GM23338 (cell line): ENCODE data around the gene USP15. TPM values are rescaled to one million over a fixed set of nuclear protein-coding genes. Genes with fewer than 3 reads are reported as not detected.

ENCODE experiments used
- ATAC-seq: fragments of 200-7000 bp; cut with Tn5 transposase; 3 replicates; pipeline ENCODE4 v1.9.1; 2020
- DNase-seq: peaks from one replicate; pipeline ENCODE4 v3.0.0-alpha.2; 2015; ENCODE audit warnings: low spot score
- H2AFZ ChIP-seq: fragments of 200-600 bp; sonication (generic); 2 replicates; pipeline ENCODE4 v1.8.0; 2016; ENCODE audit warnings: antibody characterized with exemption, mild to moderate bottlenecking, moderate library complexity
- H3F3A ChIP-seq: fragments of 200-600 bp; sonication (generic); replicated peaks from 2 replicates; pipeline ENCODE4 v1.8.0; 2017; ENCODE audit warnings: antibody characterized with exemption, mixed run types, low read depth
- H3K27ac ChIP-seq: fragments of 200-600 bp; sonication (generic); 2 replicates; pipeline ENCODE4 v1.6.1; 2016; ENCODE audit warnings: low read depth
- H3K27me3 ChIP-seq: fragments of 200-600 bp; sonication (generic); 2 replicates; pipeline ENCODE4 v1.8.0; 2016; ENCODE audit warnings: mild to moderate bottlenecking, mixed run types, moderate library complexity; ENCODE audit not compliant: insufficient read depth
- H3K36me3 ChIP-seq: fragments of 200-600 bp; sonication (generic); 2 replicates; pipeline ENCODE4 v1.8.0; 2016; ENCODE audit warnings: mild to moderate bottlenecking; ENCODE audit not compliant: insufficient read depth
- H3K4me1 ChIP-seq: fragments of 200-600 bp; sonication (generic); 2 replicates; pipeline ENCODE4 v1.8.0; 2016; ENCODE audit warnings: mild to moderate bottlenecking, moderate library complexity; ENCODE audit not compliant: insufficient read depth
- H3K4me2 ChIP-seq: fragments of 200-600 bp; sonication (generic); 2 replicates; pipeline ENCODE4 v1.7.1; 2017; ENCODE audit warnings: mixed run types
- H3K4me3 ChIP-seq: fragments of 200-600 bp; sonication (generic); 2 replicates; pipeline ENCODE4 v1.6.1; 2016; ENCODE audit warnings: mixed run types
- H3K79me2 ChIP-seq: fragments of 200-600 bp; sonication (generic); replicated peaks from 2 replicates; pipeline ENCODE4 v1.8.0; 2017; ENCODE audit warnings: mild to moderate bottlenecking; ENCODE audit not compliant: insufficient read depth
- H3K9me2 ChIP-seq: fragments of 200-600 bp; sonication (generic); 2 replicates; pipeline ENCODE4 v1.8.0; 2017; ENCODE audit not compliant: insufficient read depth
- H4K20me1 ChIP-seq: fragments of 200-600 bp; sonication (generic); replicated peaks from 2 replicates; pipeline ENCODE4 v1.8.0; 2017; ENCODE audit warnings: mild to moderate bottlenecking; ENCODE audit not compliant: insufficient read depth
- H3K27ac Mint-ChIP-seq: 2 replicates; pipeline ENCODE4 v1.8.0; 2020; ENCODE audit warnings: inconsistent platforms, mild to moderate bottlenecking, moderate library complexity, mixed read lengths
- H3K27me3 Mint-ChIP-seq: 3 replicates; pipeline ENCODE4 v1.8.0; 2022; ENCODE audit warnings: low read depth, mild to moderate bottlenecking, moderate library complexity, mixed read lengths, inconsistent platforms; ENCODE audit not compliant: insufficient read depth, poor library complexity
- H3K36me3 Mint-ChIP-seq: 3 replicates; pipeline ENCODE4 v1.8.0; 2021; ENCODE audit warnings: low read depth, mild to moderate bottlenecking, inconsistent platforms, moderate library complexity, mixed read lengths
- H3K4me1 Mint-ChIP-seq: 3 replicates; pipeline ENCODE4 v1.8.0; 2020; ENCODE audit warnings: mild to moderate bottlenecking, inconsistent platforms, mixed read lengths
- H3K4me3 Mint-ChIP-seq: 3 replicates; pipeline ENCODE4 v1.8.0; 2021; ENCODE audit warnings: moderate library complexity, mild to moderate bottlenecking, inconsistent platforms, mixed read lengths
- H3K9me3 Mint-ChIP-seq: 3 replicates; pipeline ENCODE4 v1.8.0; 2020; ENCODE audit warnings: moderate library complexity, mild to moderate bottlenecking, inconsistent platforms, mixed read lengths
- CREB1 ChIP-seq: fragments of 250-450 bp; sonication (Bioruptor Pico); IDR thresholded peaks from 2 replicates; pipeline ENCODE4 v1.5.0; 2020; ENCODE audit warnings: low read depth, mild to moderate bottlenecking, moderate library complexity
- CTCF ChIP-seq, 2 experiments: fragments of 200-600 bp in 1 of 2; sonication (generic) in 1 of 2; conservative IDR thresholded peaks; 2 replicates each; pipeline versions ENCODE4 v1.5.1 to v1.6.1; 2016 to 2017; ENCODE audit warnings: antibody characterized with exemption in 2 of 2, low read depth in 2 of 2, mild to moderate bottlenecking in 2 of 2, moderate library complexity in 1 of 2
- ETS1 ChIP-seq: IDR thresholded peaks from 2 replicates; pipeline ENCODE4 v1.6.1; 2016; ENCODE audit warnings: antibody characterized with exemption
- EZH2 ChIP-seq: fragments of 200-600 bp; sonication (generic); IDR thresholded peaks from one replicate; pipeline ENCODE4 v1.8.0; 2017; ENCODE audit warnings: antibody characterized with exemption, mild to moderate bottlenecking, low read depth; ENCODE audit not compliant: unreplicated experiment
- EZH2phosphoT487 ChIP-seq: fragments of 200-600 bp; sonication (generic); IDR thresholded peaks from one replicate; pipeline ENCODE4 v1.8.1; 2018; ENCODE audit warnings: antibody characterized with exemption; ENCODE audit not compliant: unreplicated experiment
- JUNB ChIP-seq: IDR thresholded peaks from one replicate; pipeline ENCODE4 v1.6.1; 2016; ENCODE audit warnings: antibody characterized with exemption; ENCODE audit not compliant: unreplicated experiment
- NANOG ChIP-seq: IDR thresholded peaks from 2 replicates; pipeline ENCODE4 v1.6.1; 2016; ENCODE audit warnings: antibody characterized with exemption, borderline replicate concordance
- POLR2AphosphoS5 ChIP-seq: IDR thresholded peaks from 2 replicates; pipeline ENCODE4 v1.6.1; 2016; ENCODE audit warnings: antibody characterized with exemption, low read depth
- REST ChIP-seq: IDR thresholded peaks from one replicate; pipeline ENCODE4 v1.6.1; 2018; ENCODE audit warnings: antibody characterized with exemption; ENCODE audit not compliant: unreplicated experiment
- STAT1 ChIP-seq: IDR thresholded peaks from one replicate; pipeline ENCODE4 v1.6.1; 2016; ENCODE audit warnings: antibody characterized with exemption; ENCODE audit not compliant: unreplicated experiment
- ZNF114 ChIP-seq: fragments of 250-450 bp; sonication (Bioruptor Pico); IDR thresholded peaks from 2 replicates; pipeline ENCODE4 v1.5.0; 2020; ENCODE audit warnings: mild to moderate bottlenecking, moderate library complexity
- ZNF331 ChIP-seq: fragments of 250-450 bp; sonication (Bioruptor Pico); IDR thresholded peaks from 2 replicates; pipeline ENCODE4 v1.5.0; 2020; ENCODE audit warnings: low read depth, mild to moderate bottlenecking, moderate library complexity
- ZNF462 ChIP-seq: fragments of 250-450 bp; sonication (Bioruptor Pico); IDR thresholded peaks from 2 replicates; pipeline ENCODE4 v1.5.0; 2020; ENCODE audit warnings: mild to moderate bottlenecking, moderate library complexity
- polyA plus RNA-seq: library from polyadenylated mRNA; unstranded; fragments of >200 nt; fragmentation: Nextera tagmentation; extraction: Ambion mirVana; gene quantifications from 2 replicates; pipeline ENCODE4 v1.2.1, GENCODE V29; 2016
- total RNA-seq: library from RNA; depleted of rRNA; stranded (reverse); fragments of >200 nt; shearing (Covaris generic); gene quantifications from 2 replicates; pipeline ENCODE4 v1.2.3, GENCODE V29; 2014

USP15 gene
- total and polyA plus RNA-seq, 2 experiments from 2014 or later: 29.5 to 60.3 TPM

GRCh38 chr12:62401631-62402030, 141.4 kb downstream of the USP15 start:
- no peak overlapping the region for H3K27ac ChIP-seq
- no peaks in the 10 kb centered on the region for H3K4me1 ChIP-seq
- no peak overlapping the region for H2AFZ ChIP-seq
- ATAC-seq (no peak), DNase-seq (no peak)
- H3K79me2 ChIP-seq: no peaks in the 10 kb centered on the region
- H3K27ac Mint-ChIP-seq: no peak overlapping the region
- H3K4me3 Mint-ChIP-seq: no peak overlapping the region
- no peaks in the 10 kb centered on the region for H3K4me1 Mint-ChIP-seq
- no peaks in the 10 kb centered on the region for H3K9me2 ChIP-seq
- H3K4me3 ChIP-seq: no peak overlapping the region
- no peaks in the 10 kb centered on the region for H3K27me3 ChIP-seq
- no peaks in the 10 kb centered on the region for H4K20me1 ChIP-seq
- H3K36me3 Mint-ChIP-seq: no peaks in the 10 kb centered on the region; the same call in 2 of the 3 replicates
- no peaks in the 10 kb centered on the region for H3F3A ChIP-seq
- TF ChIP-seq POLR2AphosphoS5: no peak
- TF ChIP-seq NANOG: no peak
- TF ChIP-seq ZNF462 (CRISPR knock-in tag): no peak
- TF ChIP-seq CTCF (conservative IDR thresholded peaks at IDR 0.05; ENCODE audit: low read depth in 2 of 2): no peak
- TF ChIP-seq REST: no peak
- no peak for TF ChIP-seq ETS1
- no peak for TF ChIP-seq CREB1 (CRISPR knock-in tag)
- TF ChIP-seq ZNF114 (CRISPR knock-in tag): no peak
- TF ChIP-seq STAT1: no peak
- TF ChIP-seq JUNB: no peak
- TF ChIP-seq ZNF331 (CRISPR knock-in tag): no peak
- TF ChIP-seq EZH2: no peak
- no peak for TF ChIP-seq EZH2phosphoT487
- H3K4me2 ChIP-seq: no peak overlapping the region
- H3K27me3 Mint-ChIP-seq: no peaks in the 10 kb centered on the region
- no peaks in the 10 kb centered on the region for H3K9me3 Mint-ChIP-seq
- H3K36me3 ChIP-seq: no peaks in the 10 kb centered on the region
